ENCODE measurements around the gene FAM151A.

The FAM151A gene

GRCh38 chr1:54658164-54658913 lies 35.0 kb upstream of the FAM151A start:
- Histone ChIP-seq H2BK120ac (ENCODE audit: low read depth, low read length) (no peak overlapping the region), H3K4ac (ENCODE audit: low read length) (no peak overlapping the region), H4K91ac (ENCODE audit: low read depth, low read length, poor library complexity) (no peak overlapping the region), H2AFZ (ENCODE audit: low read length) (no peak overlapping the region), H3K14ac (ENCODE audit: low read length) (no peak overlapping the region), H4K8ac (ENCODE audit: low read depth, low read length) (no peak overlapping the region), H3K36me3 (replicated peaks in 1 of 2; ENCODE audit: control insufficient read depth in 2 of 2, insufficient read depth in 2 of 2, low read length in 2 of 2) (no peaks in the 10 kb centered on the region), H3K23ac (ENCODE audit: low read depth, low read length, poor library complexity) (no peak overlapping the region), H2BK5ac (ENCODE audit: low read length) (no peak overlapping the region), H3K27ac (replicated peaks; ENCODE audit: low read length) (no peak overlapping the region), H3K4me1 (ENCODE audit: control insufficient read depth in 2 of 2, insufficient read depth in 1 of 2, low read depth in 1 of 2, low read length in 2 of 2) (no peaks in the 10 kb centered on the region), H3K4me3 (ENCODE audit: low read length in 2 of 2) (no peak overlapping the region), H2BK15ac (ENCODE audit: low read length) (no peak overlapping the region), H2BK12ac (ENCODE audit: low read length) (no peak overlapping the region), H2AK5ac (ENCODE audit: low read depth, low read length) (no peak overlapping the region), H3K9ac (ENCODE audit: low read depth, low read length, poor library complexity) (no peak overlapping the region), H3K9me3 (replicated peaks in 1 of 2; ENCODE audit: control insufficient read depth in 2 of 2, insufficient read depth in 1 of 2, low read depth in 1 of 2, low read length in 2 of 2) (no peaks in the 10 kb centered on the region), H3K4me2 (ENCODE audit: insufficient read depth, low read length, poor library complexity, severe bottlenecking) (no peak overlapping the region), H3K79me1 (ENCODE audit: low read depth, low read length) (no peaks in the 10 kb centered on the region), H3K27me3 (ENCODE audit: control insufficient read depth in 3 of 3, insufficient read depth in 3 of 3, low read depth in 1 of 3, low read length in 3 of 3) (no peaks in the 10 kb centered on the region), H3K18ac (ENCODE audit: low read length) (no peak overlapping the region)
- no CpG with 5 or more reads among the region's 2 CpGs for WGBS, 2 donors (ENCODE audit: extremely low coverage in 2 of 2, insufficient read length in 2 of 2, insufficient replicate concordance in 1 of 2)
- no peak for DNase-seq (ENCODE audit: low spot score)

GRCh38 chr1:54653036-54653435 lies 29.7 kb upstream of the FAM151A start:
- H2BK5ac ChIP-seq (ENCODE audit: low read length) = no peak overlapping the region
- no peaks in the 10 kb centered on the region for H3K36me3 ChIP-seq (replicated peaks in 1 of 2; ENCODE audit: control insufficient read depth in 2 of 2, insufficient read depth in 2 of 2, low read length in 2 of 2)
- H2AK5ac ChIP-seq (ENCODE audit: low read depth, low read length) = no peak overlapping the region
- no peak overlapping the region for H3K4me3 ChIP-seq (ENCODE audit: low read length in 2 of 2)
- peaks cover 0 to 15% (median 0%) of the 10 kb centered on the region in 3 experiments for H3K27me3 ChIP-seq (ENCODE audit: control insufficient read depth in 3 of 3, insufficient read depth in 3 of 3, low read depth in 1 of 3, low read length in 3 of 3)
- WGBS, 2 donors (ENCODE audit: extremely low coverage in 2 of 2, insufficient read length in 2 of 2, insufficient replicate concordance in 1 of 2) = no CpG with 5 or more reads among the region's 4 CpGs
- no peak overlapping the region for H3K18ac ChIP-seq (ENCODE audit: low read length)
- no peaks in the 10 kb centered on the region for H3K9me3 ChIP-seq (replicated peaks in 1 of 2; ENCODE audit: control insufficient read depth in 2 of 2, insufficient read depth in 1 of 2, low read depth in 1 of 2, low read length in 2 of 2)
- no peak overlapping the region for H4K91ac ChIP-seq (ENCODE audit: low read depth, low read length, poor library complexity)
- H2BK15ac ChIP-seq (ENCODE audit: low read length) = no peak overlapping the region
- peaks cover 0 to 4% of the 10 kb centered on the region in 2 donors for H3K4me1 ChIP-seq (ENCODE audit: control insufficient read depth in 2 of 2, insufficient read depth in 1 of 2, low read depth in 1 of 2, low read length in 2 of 2)
- no peak overlapping the region for H2AFZ ChIP-seq (ENCODE audit: low read length)
- H2BK12ac ChIP-seq (ENCODE audit: low read length) = no peak overlapping the region
- no peak for DNase-seq (ENCODE audit: low spot score)
- no peak overlapping the region for H3K27ac ChIP-seq (replicated peaks; ENCODE audit: low read length)
- no peak overlapping the region for H3K4ac ChIP-seq (ENCODE audit: low read length)
- H3K23ac ChIP-seq (ENCODE audit: low read depth, low read length, poor library complexity) = no peak overlapping the region
- no peak overlapping the region for H3K14ac ChIP-seq (ENCODE audit: low read length)
- H3K4me2 ChIP-seq (ENCODE audit: insufficient read depth, low read length, poor library complexity, severe bottlenecking) = no peak overlapping the region
- no peak overlapping the region for H2BK120ac ChIP-seq (ENCODE audit: low read depth, low read length)
- H4K8ac ChIP-seq (ENCODE audit: low read depth, low read length) = no peak overlapping the region
- H3K9ac ChIP-seq (ENCODE audit: low read depth, low read length, poor library complexity) = no peak overlapping the region
- H3K79me1 ChIP-seq (ENCODE audit: low read depth, low read length) = no peaks in the 10 kb centered on the region

GRCh38 chr1:54652168-54652567 lies 28.8 kb upstream of the FAM151A start:
- no peak overlapping the region for H3K4me2 ChIP-seq (ENCODE audit: insufficient read depth, low read length, poor library complexity, severe bottlenecking)
- peaks cover 0 to 15% (median 0%) of the 10 kb centered on the region in 3 experiments for H3K27me3 ChIP-seq (ENCODE audit: control insufficient read depth in 3 of 3, insufficient read depth in 3 of 3, low read depth in 1 of 3, low read length in 3 of 3)
- H3K36me3 ChIP-seq (replicated peaks in 1 of 2; ENCODE audit: control insufficient read depth in 2 of 2, insufficient read depth in 2 of 2, low read length in 2 of 2) = no peaks in the 10 kb centered on the region
- H2BK120ac ChIP-seq (ENCODE audit: low read depth, low read length) = no peak overlapping the region
- no peaks in the 10 kb centered on the region for H3K9me3 ChIP-seq (replicated peaks in 1 of 2; ENCODE audit: control insufficient read depth in 2 of 2, insufficient read depth in 1 of 2, low read depth in 1 of 2, low read length in 2 of 2)
- no peak overlapping the region for H4K91ac ChIP-seq (ENCODE audit: low read depth, low read length, poor library complexity)
- no peak overlapping the region for H3K14ac ChIP-seq (ENCODE audit: low read length)
- H2BK15ac ChIP-seq (ENCODE audit: low read length) = no peak overlapping the region
- no peak overlapping the region for H3K4ac ChIP-seq (ENCODE audit: low read length)
- no peak overlapping the region for H3K23ac ChIP-seq (ENCODE audit: low read depth, low read length, poor library complexity)
- peaks cover 0 to 4% of the 10 kb centered on the region in 2 donors for H3K4me1 ChIP-seq (ENCODE audit: control insufficient read depth in 2 of 2, insufficient read depth in 1 of 2, low read depth in 1 of 2, low read length in 2 of 2)
- no peak overlapping the region for H2BK5ac ChIP-seq (ENCODE audit: low read length)
- no peak overlapping the region for H2AK5ac ChIP-seq (ENCODE audit: low read depth, low read length)
- H3K9ac ChIP-seq (ENCODE audit: low read depth, low read length, poor library complexity) = no peak overlapping the region
- H3K27ac ChIP-seq (replicated peaks; ENCODE audit: low read length) = no peak overlapping the region
- H3K4me3 ChIP-seq (ENCODE audit: low read length in 2 of 2) = no peak overlapping the region
- H2BK12ac ChIP-seq (ENCODE audit: low read length) = no peak overlapping the region
- no peak overlapping the region for H3K18ac ChIP-seq (ENCODE audit: low read length)
- H2AFZ ChIP-seq (ENCODE audit: low read length) = no peak overlapping the region
- no peak for DNase-seq (ENCODE audit: low spot score)
- H4K8ac ChIP-seq (ENCODE audit: low read depth, low read length) = no peak overlapping the region
- H3K79me1 ChIP-seq (ENCODE audit: low read depth, low read length) = no peaks in the 10 kb centered on the region

GRCh38 chr1:54651608-54652007 lies 28.3 kb upstream of the FAM151A start:
- Histone ChIP-seq H2BK12ac (ENCODE audit: low read length) (no peak overlapping the region), H3K4me3 (ENCODE audit: low read length in 2 of 2) (no peak overlapping the region), H4K91ac (ENCODE audit: low read depth, low read length, poor library complexity) (no peak overlapping the region), H3K9ac (ENCODE audit: low read depth, low read length, poor library complexity) (no peak overlapping the region), H3K23ac (ENCODE audit: low read depth, low read length, poor library complexity) (no peak overlapping the region), H3K9me3 (replicated peaks in 1 of 2; ENCODE audit: control insufficient read depth in 2 of 2, insufficient read depth in 1 of 2, low read depth in 1 of 2, low read length in 2 of 2) (no peaks in the 10 kb centered on the region), H3K4me1 (ENCODE audit: control insufficient read depth in 2 of 2, insufficient read depth in 1 of 2, low read depth in 1 of 2, low read length in 2 of 2) (peaks cover 0 to 4% of the 10 kb centered on the region in 2 donors), H2BK120ac (ENCODE audit: low read depth, low read length) (no peak overlapping the region), H2BK5ac (ENCODE audit: low read length) (no peak overlapping the region), H2BK15ac (ENCODE audit: low read length) (no peak overlapping the region), H3K27ac (replicated peaks; ENCODE audit: low read length) (no peak overlapping the region), H3K79me1 (ENCODE audit: low read depth, low read length) (no peaks in the 10 kb centered on the region), H3K4me2 (ENCODE audit: insufficient read depth, low read length, poor library complexity, severe bottlenecking) (no peak overlapping the region), H3K14ac (ENCODE audit: low read length) (no peak overlapping the region), H4K8ac (ENCODE audit: low read depth, low read length) (no peak overlapping the region), H3K36me3 (replicated peaks in 1 of 2; ENCODE audit: control insufficient read depth in 2 of 2, insufficient read depth in 2 of 2, low read length in 2 of 2) (no peaks in the 10 kb centered on the region), H2AFZ (ENCODE audit: low read length) (no peak overlapping the region), H3K18ac (ENCODE audit: low read length) (no peak overlapping the region), H2AK5ac (ENCODE audit: low read depth, low read length) (no peak overlapping the region), H3K27me3 (ENCODE audit: control insufficient read depth in 3 of 3, insufficient read depth in 3 of 3, low read depth in 1 of 3, low read length in 3 of 3) (peaks cover 0 to 15% (median 0%) of the 10 kb centered on the region in 3 experiments), H3K4ac (ENCODE audit: low read length) (no peak overlapping the region)
- no CpG with 5 or more reads among the region's 3 CpGs for WGBS, 2 donors (ENCODE audit: extremely low coverage in 2 of 2, insufficient read length in 2 of 2, insufficient replicate concordance in 1 of 2)
- no peak for DNase-seq (ENCODE audit: low spot score)
